H1 (cell line): ENCODE data around the gene ZXDC. TPM values are rescaled to one million over a fixed set of nuclear protein-coding genes. Genes with fewer than 3 reads are reported as not detected.

Experiments used
- CTCF ChIA-PET: fragments of 300-600 bp; sonication (Branson Sonifier 250); formaldehyde crosslinking; loops from one replicate; lab custom pipeline; 2021; ENCODE audit not compliant: partially characterized antibody; lab: Charles Lee
- POLR2A ChIA-PET: fragments of 300-600 bp; sonication (Branson Sonifier 250); formaldehyde crosslinking; loops from one replicate; lab custom pipeline; 2021; ENCODE audit warnings: inconsistent platforms; ENCODE audit not compliant: partially characterized antibody; lab: Charles Lee
- DNase-seq, 2 experiments: peaks; one replicate each; pipeline versions ENCODE4 v3.0.0 to v3.0.0-alpha.2; 2010 to 2022; ENCODE audit warnings: low spot score in 2 of 2, low read depth in 1 of 2, mixed read lengths in 1 of 2
- FAIRE-seq: peaks from 2 replicates; lab custom pipeline; 2011; peaks lifted over from hg19 to GRCh38; lab: Jason Lieb, UNC
- H2AFZ ChIP-seq: 2 replicates; pipeline ENCODE4 v1.8.1; 2012; ENCODE audit warnings: low read length, inconsistent platforms
- H2AK5ac ChIP-seq: 2 replicates; pipeline ENCODE4 v1.6.1; 2013; ENCODE audit warnings: low read depth, low read length
- H2BK120ac ChIP-seq: replicated peaks from 2 replicates; pipeline ENCODE3; 2013; ENCODE audit warnings: low read depth, low read length, inconsistent platforms
- H2BK12ac ChIP-seq: 2 replicates; pipeline ENCODE4 v1.6.1; 2013; ENCODE audit warnings: low read depth, low read length
- H2BK15ac ChIP-seq: 2 replicates; pipeline ENCODE4 v1.6.1; 2013; ENCODE audit warnings: low read length
- H2BK20ac ChIP-seq: 2 replicates; pipeline ENCODE4 v1.6.1; 2013; ENCODE audit warnings: low read length
- H2BK5ac ChIP-seq: 2 replicates; pipeline ENCODE4 v1.6.1; 2013; ENCODE audit warnings: low read depth, low read length
- H3K14ac ChIP-seq: 2 replicates; pipeline ENCODE4 v1.6.1; 2013; ENCODE audit warnings: inconsistent platforms; ENCODE audit not compliant: insufficient read length
- H3K18ac ChIP-seq: 2 replicates; pipeline ENCODE4 v1.6.1; 2013; ENCODE audit warnings: low read length; ENCODE audit errors: extremely low read depth
- H3K23ac ChIP-seq: 2 replicates; pipeline ENCODE4 v1.6.1; 2013; ENCODE audit warnings: inconsistent platforms; ENCODE audit not compliant: insufficient read length
- H3K23me2 ChIP-seq: 2 replicates; pipeline ENCODE4 v1.6.1; 2013; ENCODE audit warnings: low read depth, low read length
- H3K27ac ChIP-seq: 2 replicates; pipeline ENCODE4 v1.6.1; 2011; ENCODE audit warnings: low read depth, low read length, inconsistent platforms
- H3K27me3 ChIP-seq, 4 experiments: replicated peaks in 1 of 4; 1 replicate in 1 of 4; 2 replicates in 3 of 4; pipeline versions ENCODE4 v1.6.1 to v1.8.1; 2011 to 2013; ENCODE audit warnings: low read length in 3 of 4, mild to moderate bottlenecking in 3 of 4, inconsistent platforms in 2 of 4, mixed read lengths in 2 of 4, moderate library complexity in 1 of 4; ENCODE audit not compliant: control insufficient read depth in 3 of 4, insufficient read depth in 3 of 4; ENCODE audit errors: extremely low read depth in 1 of 4
- H3K36me3 ChIP-seq, 4 experiments: 2 replicates each; pipeline versions ENCODE4 v1.6.1 to v1.8.1; 2011 to 2013; ENCODE audit warnings: mild to moderate bottlenecking in 4 of 4, low read length in 3 of 4, moderate library complexity in 2 of 4, control low read depth in 1 of 4, inconsistent platforms in 1 of 4; ENCODE audit not compliant: insufficient read depth in 4 of 4, control insufficient read depth in 2 of 4
- H3K4ac ChIP-seq: replicated peaks from 2 replicates; pipeline ENCODE3; 2013; ENCODE audit warnings: low read length, low read depth, mixed read lengths, inconsistent platforms; ENCODE audit not compliant: insufficient read length
- H3K4me1 ChIP-seq, 4 experiments: replicated peaks in 1 of 4; 1 replicate in 1 of 4; 2 replicates in 3 of 4; pipeline versions ENCODE4 v1.6.1 to v1.8.1; 2011 to 2013; ENCODE audit warnings: low read length in 3 of 4, inconsistent platforms in 2 of 4, mixed read lengths in 1 of 4; ENCODE audit not compliant: insufficient read depth in 4 of 4, control insufficient read depth in 3 of 4
- H3K4me2 ChIP-seq, 2 experiments: 2 replicates each; pipeline versions ENCODE4 v1.6.1 to v1.8.1; 2011 to 2013; ENCODE audit warnings: low read depth in 2 of 2, low read length in 2 of 2, control low read depth in 1 of 2, inconsistent platforms in 1 of 2, mild to moderate bottlenecking in 1 of 2; ENCODE audit not compliant: insufficient read depth in 1 of 2
- H3K4me3 ChIP-seq, 4 experiments: fragments of 200-600, 300-600 bp in 1 of 4; sonication (generic), shearing (Covaris generic), sonication (Bioruptor Twin) in 1 of 4; 2 replicates each; pipeline versions ENCODE4 v1.5.1 to v1.8.1; 2011 to 2016; ENCODE audit warnings: low read length in 4 of 4, low read depth in 3 of 4, control low read depth in 2 of 4, inconsistent platforms in 2 of 4, mild to moderate bottlenecking in 2 of 4, mixed read lengths in 1 of 4, moderate library complexity in 1 of 4; ENCODE audit not compliant: insufficient read depth in 2 of 4; ENCODE audit errors: extremely low read depth in 1 of 4
- H3K56ac ChIP-seq: replicated peaks from 2 replicates; pipeline ENCODE3; 2013; ENCODE audit warnings: low read depth, mild to moderate bottlenecking, mixed read lengths, low read length, inconsistent platforms; ENCODE audit not compliant: insufficient read length
- H3K79me1 ChIP-seq: 2 replicates; pipeline ENCODE4 v1.6.1; 2013; ENCODE audit warnings: low read depth, low read length, control low read depth
- H3K79me2 ChIP-seq, 2 experiments: 2 replicates each; pipeline versions ENCODE4 v1.6.1 to v1.8.1; 2012 to 2013; ENCODE audit warnings: low read length in 2 of 2, mild to moderate bottlenecking in 2 of 2, inconsistent platforms in 1 of 2; ENCODE audit not compliant: insufficient read depth in 2 of 2, control insufficient read depth in 1 of 2
- H3K9ac ChIP-seq, 4 experiments: replicated peaks in 1 of 4; 1 replicate in 1 of 4; 2 replicates in 3 of 4; pipeline versions ENCODE4 v1.6.1 to v1.8.1; 2011 to 2013; ENCODE audit warnings: low read depth in 3 of 4, low read length in 3 of 4, control low read depth in 2 of 4, mild to moderate bottlenecking in 2 of 4, moderate library complexity in 2 of 4, inconsistent platforms in 1 of 4; ENCODE audit errors: extremely low read depth in 1 of 4
- H3K9me3 ChIP-seq, 2 experiments: 2 replicates each; pipeline versions ENCODE4 v1.6.1 to v1.8.1; 2012 to 2013; ENCODE audit warnings: mild to moderate bottlenecking in 2 of 2, moderate library complexity in 2 of 2, control low read depth in 1 of 2, inconsistent platforms in 1 of 2, low read depth in 1 of 2, low read length in 1 of 2, mixed read lengths in 1 of 2; ENCODE audit not compliant: insufficient read depth in 2 of 2
- H4K20me1 ChIP-seq, 2 experiments: replicated peaks in 1 of 2; 2 replicates each; pipeline versions ENCODE3 to v1.8.1; 2011 to 2013; ENCODE audit warnings: inconsistent platforms in 2 of 2, low read length in 2 of 2, mild to moderate bottlenecking in 1 of 2; ENCODE audit not compliant: insufficient read depth in 2 of 2, control insufficient read depth in 1 of 2
- H4K5ac ChIP-seq: 2 replicates; pipeline ENCODE4 v1.6.1; 2013; ENCODE audit warnings: low read length, low read depth, mixed read lengths, inconsistent platforms; ENCODE audit not compliant: insufficient read length
- H4K8ac ChIP-seq: 2 replicates; pipeline ENCODE4 v1.8.0; 2013; ENCODE audit warnings: mild to moderate bottlenecking, moderate library complexity, low read length, inconsistent platforms; ENCODE audit not compliant: insufficient read depth; ENCODE audit errors: extremely low read depth
- H4K91ac ChIP-seq: replicated peaks from 2 replicates; pipeline ENCODE3; 2013; ENCODE audit warnings: low read length, mixed read lengths, inconsistent platforms; ENCODE audit not compliant: insufficient read length
- BRCA1 ChIP-seq: IDR thresholded peaks from 2 replicates; pipeline ENCODE4 v1.6.1; 2012; ENCODE audit warnings: low read depth, low read length, improper control_type of control experiment
- GABPA ChIP-seq: IDR thresholded peaks from 2 replicates; pipeline ENCODE4 v1.6.1; 2011; ENCODE audit warnings: mild to moderate bottlenecking, low read length, moderate library complexity, borderline replicate concordance; ENCODE audit not compliant: insufficient read depth
- JUN ChIP-seq: IDR thresholded peaks from 2 replicates; pipeline ENCODE4 v1.6.1; 2011; ENCODE audit warnings: low read depth, mild to moderate bottlenecking, improper control_type of control experiment, low read length
- POU5F1 ChIP-seq: IDR thresholded peaks from 2 replicates; pipeline ENCODE4 v1.6.1; 2011; ENCODE audit warnings: low read depth, mild to moderate bottlenecking, low read length, moderate library complexity
- SIN3A ChIP-seq, 2 experiments: IDR thresholded peaks in 1 of 2; conservative IDR thresholded peaks in 1 of 2; 2 replicates each; pipeline ENCODE4 v1.6.1; 2011 to 2012; ENCODE audit warnings: low read length in 2 of 2, improper control_type of control experiment in 1 of 2, low read depth in 1 of 2, mild to moderate bottlenecking in 1 of 2
- SIX5 ChIP-seq: IDR thresholded peaks from 2 replicates; pipeline ENCODE4 v1.6.1; 2011; ENCODE audit warnings: mild to moderate bottlenecking, low read depth, low read length
- SP1 ChIP-seq: IDR thresholded peaks from 2 replicates; pipeline ENCODE4 v1.6.1; 2011; ENCODE audit warnings: low read depth, low read length
- TBP ChIP-seq: IDR thresholded peaks from 2 replicates; pipeline ENCODE4 v1.6.1; 2011; ENCODE audit warnings: low read depth, low read length, improper control_type of control experiment
- TEAD4 ChIP-seq: IDR thresholded peaks from 2 replicates; pipeline ENCODE4 v1.6.1; 2012; ENCODE audit warnings: low read depth, low read length, inconsistent platforms, mixed read lengths
- WGBS, 2 experiments: shearing (Covaris generic) in 1 of 2; methylation state at CpG; one replicate each; pipeline versions ENCODE4 v1.1.6 to v1.1.7; 2013 to 2015; ENCODE audit warnings: low lambda C conversion rate in 2 of 2, mixed read lengths in 2 of 2, inconsistent platforms in 1 of 2, low coverage in 1 of 2, missing lambda C conversion rate in 1 of 2; ENCODE audit not compliant: insufficient replicate concordance in 2 of 2, insufficient coverage in 1 of 2, insufficient read length in 1 of 2; ENCODE audit errors: extremely low coverage in 1 of 2, missing lambda C conversion rate in 1 of 2; 5-methylcytosine and 5-hydroxymethylcytosine counted together
- polyA plus RNA-seq, 7 experiments: library from polyadenylated mRNA; depleted of rRNA in 3 of 7; stranded (reverse) in 5 of 7; unstranded in 2 of 7; fragments of >200 nt in 5 of 7; fragments of 200-250 nt in 2 of 7; gene quantifications; 1 replicate in 5 of 7; 2 replicates in 1 of 7; 4 replicates in 1 of 7; pipeline versions ENCODE4 v1.2.1 to v1.2.3, GENCODE V29; 2011 to 2013; ENCODE audit warnings: missing spikeins in 2 of 7, mixed read lengths in 2 of 7
- total RNA-seq: library from RNA; stranded (reverse); fragmentation: NEBNext Ultra II Directional; extraction: Animal tissue kit (Norgen Biotek cat#: 25700); gene quantifications from 2 replicates; pipeline ENCODE4 v1.2.1, GENCODE V29; 2021
- TF ChIP-seq, protein P1 (sequence below), 3 experiments: IDR thresholded peaks; 1 replicate in 2 of 3; 2 replicates in 1 of 3; pipeline versions ENCODE4 v1.5.1 to v1.6.1; 2011; ENCODE audit warnings: low read length in 3 of 3, mild to moderate bottlenecking in 3 of 3, inconsistent platforms in 2 of 3, low read depth in 1 of 3, moderate library complexity in 1 of 3; ENCODE audit not compliant: insufficient read depth in 1 of 3; ENCODE audit errors: control extremely low read depth in 1 of 3
- TF ChIP-seq, protein P2 (sequence below): IDR thresholded peaks from 2 replicates; pipeline ENCODE4 v1.6.1; 2011; ENCODE audit warnings: low read length, improper control_type of control experiment

Gene ZXDC
- total and polyA plus RNA-seq, 2 of the 8 experiments (the other 6 are each of a cell fraction or from before 2014, with no cell fraction given) = 12.7 to 24.3 TPM

DNA sequence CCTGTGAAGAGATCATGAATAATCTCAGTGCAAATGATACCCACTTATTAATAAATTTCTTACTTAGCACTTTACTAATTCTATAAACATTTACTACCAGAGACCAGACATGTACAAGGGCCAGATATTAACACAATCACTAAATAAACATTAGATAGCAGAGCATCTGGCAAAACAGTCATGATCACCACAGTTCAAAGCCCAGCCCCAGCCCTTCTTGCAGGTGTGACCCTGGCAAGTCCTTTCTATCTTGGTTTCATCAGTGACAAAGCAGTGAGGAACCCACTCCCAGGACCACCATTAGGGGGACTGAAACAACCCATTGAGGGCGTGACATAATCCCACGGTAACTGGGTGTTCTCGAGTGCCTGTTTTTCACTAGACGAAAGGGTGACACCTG lies 11.6 kb downstream of the ZXDC start:
- Histone ChIP-seq H3K9ac (no peak overlapping the region), H4K8ac (no peak overlapping the region), H2BK15ac (no peak overlapping the region), H3K36me3 (peaks cover 22 to 86% (median 61%) of the 10 kb centered on the region in 4 experiments; a peak in 7 of 8 replicates), H2BK20ac (no peak overlapping the region), H4K91ac (no peak overlapping the region), H3K4me1 (no peaks in the 10 kb centered on the region), H4K20me1 (peaks cover 10 to 13% of the 10 kb centered on the region in 2 experiments), H3K18ac (no peak overlapping the region), H2BK120ac (no peak overlapping the region), H3K79me1 (peaks cover 3% of the 10 kb centered on the region; the same call in 1 of the 2 replicates), H3K23me2 (no peaks in the 10 kb centered on the region), H2AK5ac (no peak overlapping the region), H3K4me2 (no peak overlapping the region), H3K9me3 (no peaks in the 10 kb centered on the region), H3K4ac (no peak overlapping the region), H3K27ac (no peak overlapping the region), H2BK5ac (no peak overlapping the region), H3K56ac (no peak overlapping the region), H3K14ac (no peak overlapping the region), H3K23ac (no peak overlapping the region), H3K4me3 (no peak overlapping the region), H2BK12ac (no peak overlapping the region), H3K79me2 (0 out of 4 replicates have a peak, but pooled peaks cover 0 to 4% of the 10 kb centered on the region in 2 experiments), H3K27me3 (no peaks in the 10 kb centered on the region), H2AFZ (no peak overlapping the region), H4K5ac (no peak overlapping the region)
- no peak for FAIRE-seq
- CTCF ChIA-PET = no interaction called here
- 98% methylated on average over 4 of the region's 4 CpGs; no CpG with 5 or more reads in 1 of the 2 experiments for WGBS, 2 experiments
- no peak for DNase-seq
- POLR2A ChIA-PET = no interaction called here
- TF ChIP-seq TBP = no peak
- TF ChIP-seq, protein P1, sequence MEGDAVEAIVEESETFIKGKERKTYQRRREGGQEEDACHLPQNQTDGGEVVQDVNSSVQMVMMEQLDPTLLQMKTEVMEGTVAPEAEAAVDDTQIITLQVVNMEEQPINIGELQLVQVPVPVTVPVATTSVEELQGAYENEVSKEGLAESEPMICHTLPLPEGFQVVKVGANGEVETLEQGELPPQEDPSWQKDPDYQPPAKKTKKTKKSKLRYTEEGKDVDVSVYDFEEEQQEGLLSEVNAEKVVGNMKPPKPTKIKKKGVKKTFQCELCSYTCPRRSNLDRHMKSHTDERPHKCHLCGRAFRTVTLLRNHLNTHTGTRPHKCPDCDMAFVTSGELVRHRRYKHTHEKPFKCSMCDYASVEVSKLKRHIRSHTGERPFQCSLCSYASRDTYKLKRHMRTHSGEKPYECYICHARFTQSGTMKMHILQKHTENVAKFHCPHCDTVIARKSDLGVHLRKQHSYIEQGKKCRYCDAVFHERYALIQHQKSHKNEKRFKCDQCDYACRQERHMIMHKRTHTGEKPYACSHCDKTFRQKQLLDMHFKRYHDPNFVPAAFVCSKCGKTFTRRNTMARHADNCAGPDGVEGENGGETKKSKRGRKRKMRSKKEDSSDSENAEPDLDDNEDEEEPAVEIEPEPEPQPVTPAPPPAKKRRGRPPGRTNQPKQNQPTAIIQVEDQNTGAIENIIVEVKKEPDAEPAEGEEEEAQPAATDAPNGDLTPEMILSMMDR (IDR thresholded peaks at IDR 0.05; ENCODE audit: control extremely low read depth in 1 of 3, insufficient read depth in 1 of 3, low read depth in 1 of 3, low read length in 3 of 3) = no peak
- no peak for TF ChIP-seq GABPA
- no peak for TF ChIP-seq SP1
- no peak for TF ChIP-seq JUN
- no peak for TF ChIP-seq SIN3A (conservative IDR thresholded peaks at IDR 0.05 in 1 of 2, IDR thresholded peaks at IDR 0.05 in 1 of 2; ENCODE audit: low read depth in 1 of 2, low read length in 2 of 2)
- TF ChIP-seq TEAD4 = no peak
- TF ChIP-seq SIX5 = no peak
- TF ChIP-seq, protein P2, sequence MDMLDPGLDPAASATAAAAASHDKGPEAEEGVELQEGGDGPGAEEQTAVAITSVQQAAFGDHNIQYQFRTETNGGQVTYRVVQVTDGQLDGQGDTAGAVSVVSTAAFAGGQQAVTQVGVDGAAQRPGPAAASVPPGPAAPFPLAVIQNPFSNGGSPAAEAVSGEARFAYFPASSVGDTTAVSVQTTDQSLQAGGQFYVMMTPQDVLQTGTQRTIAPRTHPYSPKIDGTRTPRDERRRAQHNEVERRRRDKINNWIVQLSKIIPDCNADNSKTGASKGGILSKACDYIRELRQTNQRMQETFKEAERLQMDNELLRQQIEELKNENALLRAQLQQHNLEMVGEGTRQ = no peak
- TF ChIP-seq POU5F1 = no peak
- TF ChIP-seq BRCA1 = no peak
